Measurements from ENCODE around the gene KCNH6.

GRCh38 chr17:63529711-63530556 is 6.8 kb downstream of the KCNH6 start:
- TF ChIP-seq CTCF (IDR thresholded peaks at IDR 0.05): no peak
- TF ChIP-seq POLR2A (IDR thresholded peaks at IDR 0.05): no peak

Data from body of pancreas (tissue), 4 donors.